ENCODE measurements around the gene PGLYRP3.

DNA sequence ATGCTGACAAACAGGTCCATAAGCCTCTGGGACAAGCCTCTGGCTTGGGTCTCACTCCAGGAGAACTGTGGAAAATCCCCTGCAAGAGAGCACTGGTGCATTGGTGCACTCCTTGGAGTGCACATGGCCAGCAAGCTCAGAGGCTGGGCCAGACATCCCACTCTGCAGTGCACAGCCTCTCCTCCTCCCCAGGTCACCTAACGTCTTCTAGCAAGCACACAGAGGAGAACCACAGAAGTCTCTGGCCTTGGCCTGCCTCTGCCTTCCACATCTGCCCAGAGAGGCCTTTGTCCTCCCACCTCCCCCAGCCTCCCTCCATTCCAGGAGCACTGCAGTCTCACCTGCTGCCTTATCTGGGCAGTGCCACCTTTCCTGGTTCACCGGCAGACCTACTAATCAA lies 4.2 kb downstream of the PGLYRP3 start:
- TF ChIP-seq POLR2AphosphoS5 (IDR thresholded peaks at IDR 0.05) (no peak), CTCF (IDR thresholded peaks at IDR 0.05) (no peak), POLR2A (IDR thresholded peaks at IDR 0.05) (no peak)

All from breast epithelium (tissue), 3 donors.